H1 (cell line): ENCODE results near the gene PLK3. TPM values are rescaled to one million over a fixed set of nuclear protein-coding genes. Genes with fewer than 3 reads are reported as not detected.

Experiments used
- CTCF ChIA-PET: fragments of 300-600 bp; sonication (Branson Sonifier 250); formaldehyde crosslinking; loops from one replicate; lab custom pipeline; 2021; ENCODE audit not compliant: partially characterized antibody; lab: Charles Lee
- POLR2A ChIA-PET: fragments of 300-600 bp; sonication (Branson Sonifier 250); formaldehyde crosslinking; loops from one replicate; lab custom pipeline; 2021; ENCODE audit warnings: inconsistent platforms; ENCODE audit not compliant: partially characterized antibody; lab: Charles Lee
- DNase-seq, 2 experiments: peaks; one replicate each; pipeline versions ENCODE4 v3.0.0 to v3.0.0-alpha.2; 2010 to 2022; ENCODE audit warnings: low spot score in 2 of 2, low read depth in 1 of 2, mixed read lengths in 1 of 2
- FAIRE-seq: peaks from 2 replicates; lab custom pipeline; 2011; peaks lifted over from hg19 to GRCh38; lab: Jason Lieb, UNC
- H2AFZ ChIP-seq: 2 replicates; pipeline ENCODE4 v1.8.1; 2012; ENCODE audit warnings: low read length, inconsistent platforms
- H2AK5ac ChIP-seq: 2 replicates; pipeline ENCODE4 v1.6.1; 2013; ENCODE audit warnings: low read depth, low read length
- H2BK120ac ChIP-seq: replicated peaks from 2 replicates; pipeline ENCODE3; 2013; ENCODE audit warnings: low read depth, low read length, inconsistent platforms
- H2BK12ac ChIP-seq: 2 replicates; pipeline ENCODE4 v1.6.1; 2013; ENCODE audit warnings: low read depth, low read length
- H2BK15ac ChIP-seq: 2 replicates; pipeline ENCODE4 v1.6.1; 2013; ENCODE audit warnings: low read length
- H2BK20ac ChIP-seq: 2 replicates; pipeline ENCODE4 v1.6.1; 2013; ENCODE audit warnings: low read length
- H2BK5ac ChIP-seq: 2 replicates; pipeline ENCODE4 v1.6.1; 2013; ENCODE audit warnings: low read depth, low read length
- H3K14ac ChIP-seq: 2 replicates; pipeline ENCODE4 v1.6.1; 2013; ENCODE audit warnings: inconsistent platforms; ENCODE audit not compliant: insufficient read length
- H3K18ac ChIP-seq: 2 replicates; pipeline ENCODE4 v1.6.1; 2013; ENCODE audit warnings: low read length; ENCODE audit errors: extremely low read depth
- H3K23ac ChIP-seq: 2 replicates; pipeline ENCODE4 v1.6.1; 2013; ENCODE audit warnings: inconsistent platforms; ENCODE audit not compliant: insufficient read length
- H3K23me2 ChIP-seq: 2 replicates; pipeline ENCODE4 v1.6.1; 2013; ENCODE audit warnings: low read depth, low read length
- H3K27ac ChIP-seq: 2 replicates; pipeline ENCODE4 v1.6.1; 2011; ENCODE audit warnings: low read depth, low read length, inconsistent platforms
- H3K27me3 ChIP-seq, 4 experiments: replicated peaks in 1 of 4; 1 replicate in 1 of 4; 2 replicates in 3 of 4; pipeline versions ENCODE4 v1.6.1 to v1.8.1; 2011 to 2013; ENCODE audit warnings: low read length in 3 of 4, mild to moderate bottlenecking in 3 of 4, inconsistent platforms in 2 of 4, mixed read lengths in 2 of 4, moderate library complexity in 1 of 4; ENCODE audit not compliant: control insufficient read depth in 3 of 4, insufficient read depth in 3 of 4; ENCODE audit errors: extremely low read depth in 1 of 4
- H3K36me3 ChIP-seq, 4 experiments: 2 replicates each; pipeline versions ENCODE4 v1.6.1 to v1.8.1; 2011 to 2013; ENCODE audit warnings: mild to moderate bottlenecking in 4 of 4, low read length in 3 of 4, moderate library complexity in 2 of 4, control low read depth in 1 of 4, inconsistent platforms in 1 of 4; ENCODE audit not compliant: insufficient read depth in 4 of 4, control insufficient read depth in 2 of 4
- H3K4ac ChIP-seq: replicated peaks from 2 replicates; pipeline ENCODE3; 2013; ENCODE audit warnings: low read length, low read depth, mixed read lengths, inconsistent platforms; ENCODE audit not compliant: insufficient read length
- H3K4me1 ChIP-seq, 4 experiments: replicated peaks in 1 of 4; 1 replicate in 1 of 4; 2 replicates in 3 of 4; pipeline versions ENCODE4 v1.6.1 to v1.8.1; 2011 to 2013; ENCODE audit warnings: low read length in 3 of 4, inconsistent platforms in 2 of 4, mixed read lengths in 1 of 4; ENCODE audit not compliant: insufficient read depth in 4 of 4, control insufficient read depth in 3 of 4
- H3K4me2 ChIP-seq, 2 experiments: 2 replicates each; pipeline versions ENCODE4 v1.6.1 to v1.8.1; 2011 to 2013; ENCODE audit warnings: low read depth in 2 of 2, low read length in 2 of 2, control low read depth in 1 of 2, inconsistent platforms in 1 of 2, mild to moderate bottlenecking in 1 of 2; ENCODE audit not compliant: insufficient read depth in 1 of 2
- H3K4me3 ChIP-seq, 4 experiments: fragments of 200-600, 300-600 bp in 1 of 4; sonication (generic), shearing (Covaris generic), sonication (Bioruptor Twin) in 1 of 4; 2 replicates each; pipeline versions ENCODE4 v1.5.1 to v1.8.1; 2011 to 2016; ENCODE audit warnings: low read length in 4 of 4, low read depth in 3 of 4, control low read depth in 2 of 4, inconsistent platforms in 2 of 4, mild to moderate bottlenecking in 2 of 4, mixed read lengths in 1 of 4, moderate library complexity in 1 of 4; ENCODE audit not compliant: insufficient read depth in 2 of 4; ENCODE audit errors: extremely low read depth in 1 of 4
- H3K56ac ChIP-seq: replicated peaks from 2 replicates; pipeline ENCODE3; 2013; ENCODE audit warnings: low read depth, mild to moderate bottlenecking, mixed read lengths, low read length, inconsistent platforms; ENCODE audit not compliant: insufficient read length
- H3K79me1 ChIP-seq: 2 replicates; pipeline ENCODE4 v1.6.1; 2013; ENCODE audit warnings: low read depth, low read length, control low read depth
- H3K79me2 ChIP-seq, 2 experiments: 2 replicates each; pipeline versions ENCODE4 v1.6.1 to v1.8.1; 2012 to 2013; ENCODE audit warnings: low read length in 2 of 2, mild to moderate bottlenecking in 2 of 2, inconsistent platforms in 1 of 2; ENCODE audit not compliant: insufficient read depth in 2 of 2, control insufficient read depth in 1 of 2
- H3K9ac ChIP-seq, 4 experiments: replicated peaks in 1 of 4; 1 replicate in 1 of 4; 2 replicates in 3 of 4; pipeline versions ENCODE4 v1.6.1 to v1.8.1; 2011 to 2013; ENCODE audit warnings: low read depth in 3 of 4, low read length in 3 of 4, control low read depth in 2 of 4, mild to moderate bottlenecking in 2 of 4, moderate library complexity in 2 of 4, inconsistent platforms in 1 of 4; ENCODE audit errors: extremely low read depth in 1 of 4
- H3K9me3 ChIP-seq, 2 experiments: 2 replicates each; pipeline versions ENCODE4 v1.6.1 to v1.8.1; 2012 to 2013; ENCODE audit warnings: mild to moderate bottlenecking in 2 of 2, moderate library complexity in 2 of 2, control low read depth in 1 of 2, inconsistent platforms in 1 of 2, low read depth in 1 of 2, low read length in 1 of 2, mixed read lengths in 1 of 2; ENCODE audit not compliant: insufficient read depth in 2 of 2
- H4K20me1 ChIP-seq, 2 experiments: replicated peaks in 1 of 2; 2 replicates each; pipeline versions ENCODE3 to v1.8.1; 2011 to 2013; ENCODE audit warnings: inconsistent platforms in 2 of 2, low read length in 2 of 2, mild to moderate bottlenecking in 1 of 2; ENCODE audit not compliant: insufficient read depth in 2 of 2, control insufficient read depth in 1 of 2
- H4K5ac ChIP-seq: 2 replicates; pipeline ENCODE4 v1.6.1; 2013; ENCODE audit warnings: low read length, low read depth, mixed read lengths, inconsistent platforms; ENCODE audit not compliant: insufficient read length
- H4K8ac ChIP-seq: 2 replicates; pipeline ENCODE4 v1.8.0; 2013; ENCODE audit warnings: mild to moderate bottlenecking, moderate library complexity, low read length, inconsistent platforms; ENCODE audit not compliant: insufficient read depth; ENCODE audit errors: extremely low read depth
- H4K91ac ChIP-seq: replicated peaks from 2 replicates; pipeline ENCODE3; 2013; ENCODE audit warnings: low read length, mixed read lengths, inconsistent platforms; ENCODE audit not compliant: insufficient read length
- BACH1 ChIP-seq: IDR thresholded peaks from 2 replicates; pipeline ENCODE4 v1.6.1; 2012; ENCODE audit warnings: low read length, improper control_type of control experiment
- EGR1 ChIP-seq: IDR thresholded peaks from 2 replicates; pipeline ENCODE4 v1.6.1; 2011; ENCODE audit warnings: low read depth, low read length, borderline replicate concordance
- GABPA ChIP-seq: IDR thresholded peaks from 2 replicates; pipeline ENCODE4 v1.6.1; 2011; ENCODE audit warnings: mild to moderate bottlenecking, low read length, moderate library complexity, borderline replicate concordance; ENCODE audit not compliant: insufficient read depth
- HDAC6 ChIP-seq: IDR thresholded peaks from one replicate; pipeline ENCODE4 v1.7.1; 2012; ENCODE audit warnings: low read depth, mild to moderate bottlenecking, inconsistent platforms, low read length, moderate library complexity
- JUN ChIP-seq: IDR thresholded peaks from 2 replicates; pipeline ENCODE4 v1.6.1; 2011; ENCODE audit warnings: low read depth, mild to moderate bottlenecking, improper control_type of control experiment, low read length
- KDM4A ChIP-seq: IDR thresholded peaks from one replicate; pipeline ENCODE4 v1.7.1; 2012; ENCODE audit warnings: low read depth, mild to moderate bottlenecking, moderate library complexity, low read length, inconsistent platforms; ENCODE audit not compliant: severe bottlenecking
- KDM5A ChIP-seq: fragments of 200-600 bp; IDR thresholded peaks from 2 replicates; pipeline ENCODE4 v1.7.1; 2012; ENCODE audit warnings: mild to moderate bottlenecking, low read length, inconsistent platforms, mixed read lengths
- RBBP5 ChIP-seq: IDR thresholded peaks from 2 replicates; pipeline ENCODE4 v1.7.1; 2012; ENCODE audit warnings: low read depth, mild to moderate bottlenecking, inconsistent platforms, low read length, moderate library complexity, borderline replicate concordance
- SUZ12 ChIP-seq: fragments of 200-600 bp; sonication (generic); IDR thresholded peaks from 2 replicates; pipeline ENCODE4 v1.6.1; 2012; ENCODE audit warnings: mild to moderate bottlenecking, inconsistent platforms, low read length, moderate library complexity, mixed read lengths
- TAF1 ChIP-seq: IDR thresholded peaks from 2 replicates; pipeline ENCODE4 v1.6.1; 2011; ENCODE audit warnings: mild to moderate bottlenecking, low read depth, low read length
- TEAD4 ChIP-seq: IDR thresholded peaks from 2 replicates; pipeline ENCODE4 v1.6.1; 2012; ENCODE audit warnings: low read depth, low read length, inconsistent platforms, mixed read lengths
- WGBS, 2 experiments: shearing (Covaris generic) in 1 of 2; methylation state at CpG; one replicate each; pipeline versions ENCODE4 v1.1.6 to v1.1.7; 2013 to 2015; ENCODE audit warnings: low lambda C conversion rate in 2 of 2, mixed read lengths in 2 of 2, inconsistent platforms in 1 of 2, low coverage in 1 of 2, missing lambda C conversion rate in 1 of 2; ENCODE audit not compliant: insufficient replicate concordance in 2 of 2, insufficient coverage in 1 of 2, insufficient read length in 1 of 2; ENCODE audit errors: extremely low coverage in 1 of 2, missing lambda C conversion rate in 1 of 2; 5-methylcytosine and 5-hydroxymethylcytosine counted together
- polyA plus RNA-seq, 7 experiments: library from polyadenylated mRNA; depleted of rRNA in 3 of 7; stranded (reverse) in 5 of 7; unstranded in 2 of 7; fragments of >200 nt in 5 of 7; fragments of 200-250 nt in 2 of 7; gene quantifications; 1 replicate in 5 of 7; 2 replicates in 1 of 7; 4 replicates in 1 of 7; pipeline versions ENCODE4 v1.2.1 to v1.2.3, GENCODE V29; 2011 to 2013; ENCODE audit warnings: missing spikeins in 2 of 7, mixed read lengths in 2 of 7
- total RNA-seq: library from RNA; stranded (reverse); fragmentation: NEBNext Ultra II Directional; extraction: Animal tissue kit (Norgen Biotek cat#: 25700); gene quantifications from 2 replicates; pipeline ENCODE4 v1.2.1, GENCODE V29; 2021
- TF ChIP-seq, protein P1 (sequence below): IDR thresholded peaks from 2 replicates; pipeline ENCODE4 v1.6.1; 2012; ENCODE audit warnings: low read length, inconsistent platforms

Gene PLK3
- total and polyA plus RNA-seq, 2 of the 8 experiments (the other 6 are each of a cell fraction or from before 2014, with no cell fraction given), result 7.9 to 12.3 TPM

DNA sequence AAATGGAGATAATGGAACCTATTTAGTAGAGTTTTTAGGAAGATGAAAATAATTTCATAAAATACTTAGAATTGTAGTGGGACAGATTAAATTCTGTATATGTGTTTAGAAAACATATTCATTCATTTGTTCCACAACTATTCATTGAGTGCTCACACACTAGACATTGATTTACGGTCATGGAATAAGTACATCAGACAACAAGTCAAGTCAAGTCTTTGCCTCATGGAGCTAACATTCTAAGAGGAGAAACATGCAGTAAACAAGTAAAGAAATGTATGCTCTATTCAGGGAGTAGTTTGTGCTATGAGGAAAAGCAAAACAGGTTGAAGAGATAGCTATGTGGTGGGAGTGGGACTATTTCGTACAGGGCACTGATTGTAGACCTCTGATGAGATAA, 17.1 kb downstream of the PLK3 start:
- no peak overlapping the region for H3K14ac ChIP-seq
- no peak overlapping the region for H4K5ac ChIP-seq
- TF ChIP-seq TEAD4 (no peak), EGR1 (no peak), HDAC6 (no peak), SUZ12 (no peak), RBBP5 (no peak), TAF1 (no peak), GABPA (no peak), JUN (no peak), KDM5A (no peak), BACH1 (no peak), KDM4A (no peak)
- TF ChIP-seq, protein P1, sequence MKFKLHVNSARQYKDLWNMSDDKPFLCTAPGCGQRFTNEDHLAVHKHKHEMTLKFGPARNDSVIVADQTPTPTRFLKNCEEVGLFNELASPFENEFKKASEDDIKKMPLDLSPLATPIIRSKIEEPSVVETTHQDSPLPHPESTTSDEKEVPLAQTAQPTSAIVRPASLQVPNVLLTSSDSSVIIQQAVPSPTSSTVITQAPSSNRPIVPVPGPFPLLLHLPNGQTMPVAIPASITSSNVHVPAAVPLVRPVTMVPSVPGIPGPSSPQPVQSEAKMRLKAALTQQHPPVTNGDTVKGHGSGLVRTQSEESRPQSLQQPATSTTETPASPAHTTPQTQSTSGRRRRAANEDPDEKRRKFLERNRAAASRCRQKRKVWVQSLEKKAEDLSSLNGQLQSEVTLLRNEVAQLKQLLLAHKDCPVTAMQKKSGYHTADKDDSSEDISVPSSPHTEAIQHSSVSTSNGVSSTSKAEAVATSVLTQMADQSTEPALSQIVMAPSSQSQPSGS, result no peak
- TF ChIP-seq, all 59 proteins: peak for 0
- no peaks in the 10 kb centered on the region for H3K36me3 ChIP-seq
- no peak for DNase-seq
- H3K27ac ChIP-seq, result no peak overlapping the region
- H3K4me3 ChIP-seq, result no peak overlapping the region
- no peak overlapping the region for H4K8ac ChIP-seq
- H2BK5ac ChIP-seq, result no peak overlapping the region
- H3K79me2 ChIP-seq, result no peaks in the 10 kb centered on the region
- H2AFZ ChIP-seq, result no peak overlapping the region
- H3K79me1 ChIP-seq, result no peaks in the 10 kb centered on the region
- H3K27me3 ChIP-seq, result peaks cover 0 to 4% (median 0%) of the 10 kb centered on the region in 4 experiments; a peak in 4 of 7 replicates
- FAIRE-seq, result no peak
- no peak overlapping the region for H3K23ac ChIP-seq
- H2BK20ac ChIP-seq, result no peak overlapping the region
- peaks cover 2 to 11% (median 9%) of the 10 kb centered on the region in 4 experiments; a peak in 6 of 7 replicates for H3K4me1 ChIP-seq
- H2BK120ac ChIP-seq, result no peak overlapping the region
- H2BK15ac ChIP-seq, result no peak overlapping the region
- H4K91ac ChIP-seq, result no peak overlapping the region
- no peak overlapping the region for H3K18ac ChIP-seq
- no peak overlapping the region for H2BK12ac ChIP-seq
- POLR2A ChIA-PET, result interaction anchor here (1.0 to 16.6 kb wide), 10 partner anchors 12 to 508 kb away, joined by 3 to 547 read pairs (median 95); partner anchors contain the start of genes BEST4, BTBD19, DYNLT4 and HECTD3
- H3K9me3 ChIP-seq, result no peaks in the 10 kb centered on the region
- H3K4me2 ChIP-seq, result no peak overlapping the region
- H4K20me1 ChIP-seq, result no peaks in the 10 kb centered on the region
- H2AK5ac ChIP-seq, result no peak overlapping the region
- peaks cover 13% of the 10 kb centered on the region for H3K23me2 ChIP-seq
- H3K4ac ChIP-seq, result peak overlapping the region; percentile 8
- no peak overlapping the region for H3K56ac ChIP-seq
- no peak overlapping the region for H3K9ac ChIP-seq
- CTCF ChIA-PET, result interaction anchor here (0.9 to 3.4 kb wide), 11 partner anchors 11 to 194 kb away, joined by 3 to 21 read pairs (median 4); partner anchors contain the start of genes BTBD19, DYNLT4, HECTD3 and PLK3
- 88% methylated on average over 2 of the region's 2 CpGs; no CpG with 5 or more reads in 1 of the 2 experiments for WGBS, 2 experiments
